Kasumi-1 (cell line): ENCODE results near the gene ACTG1.

Source experiments
- DNase-seq, 2 experiments: peaks; one replicate each; lab custom pipeline; 2025; lab: John Stamatoyannopoulos, UW

Gene ACTG1

DNA sequence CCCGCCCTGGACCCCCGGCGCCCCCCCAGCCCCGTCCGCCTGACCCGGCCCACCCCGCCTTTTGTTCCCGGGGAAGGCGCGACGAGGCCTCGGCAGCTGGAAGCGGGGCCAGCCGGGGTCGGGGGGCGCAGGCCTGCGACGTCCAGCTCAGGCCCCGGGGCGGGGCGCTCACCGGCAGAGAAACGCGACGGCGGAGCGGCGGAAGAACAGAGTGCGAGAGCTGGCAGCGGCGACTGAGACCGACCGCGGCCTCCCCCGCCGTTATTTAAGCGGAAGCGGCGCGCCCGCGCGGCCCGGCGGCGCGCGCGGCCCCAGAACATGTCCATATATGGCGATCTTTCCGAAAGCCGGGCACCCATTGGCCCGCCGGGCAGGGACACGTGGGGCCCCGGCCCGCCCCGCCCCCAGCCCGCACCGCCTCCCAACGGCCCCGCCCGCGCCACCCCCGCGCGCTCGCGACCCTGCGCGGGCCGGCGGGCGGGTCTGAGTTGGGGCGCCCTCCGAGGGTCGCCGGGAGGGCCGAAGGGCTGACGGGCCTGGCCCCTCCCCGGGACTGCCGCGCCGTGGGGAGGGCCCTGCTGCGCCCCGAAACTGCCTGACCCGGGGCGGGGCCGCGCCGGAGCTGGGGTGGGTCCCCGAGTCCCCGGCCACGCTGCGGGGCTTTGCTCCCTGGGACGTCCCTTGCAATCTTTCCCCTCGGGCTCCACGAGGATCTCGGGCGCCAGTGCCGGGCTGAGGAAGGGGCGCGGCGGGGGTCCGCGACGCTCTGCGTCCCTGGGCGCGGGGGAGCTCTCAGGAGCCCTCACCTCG is at the start of gene ACTG1:
Gene ACTG1, minus strand, starts transcription at position 238 of the 810 bp plus-strand sequence. CDS start 445 bp downstream, outside the sequence.
- DNase-seq = peak; percentile 93 to 94

DNA sequence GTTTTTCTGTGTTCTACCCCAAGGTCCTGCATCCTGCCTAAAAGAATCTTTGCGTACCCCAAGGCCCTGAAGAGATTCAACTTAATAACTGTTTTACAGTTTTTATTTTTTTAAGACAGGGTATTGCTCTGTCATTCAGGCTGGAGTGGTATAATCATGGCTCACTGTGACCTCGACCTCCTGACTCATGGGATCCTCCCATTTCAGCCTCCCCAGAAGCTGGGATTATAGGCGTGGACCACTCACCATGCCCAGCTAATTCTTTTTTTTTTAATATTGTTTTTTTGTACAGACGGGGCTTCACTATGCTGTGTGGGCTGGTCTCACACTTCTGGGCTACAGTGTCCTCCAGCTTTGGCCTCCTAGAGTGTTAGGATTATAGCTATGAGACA is 48.9 kb upstream of the ACTG1 start:
- DNase-seq = no peak

- DNase-seq = no peak
Measured at GRCh38 chr17:81558941-81559806, 46.6 kb upstream of the ACTG1 start.

DNA sequence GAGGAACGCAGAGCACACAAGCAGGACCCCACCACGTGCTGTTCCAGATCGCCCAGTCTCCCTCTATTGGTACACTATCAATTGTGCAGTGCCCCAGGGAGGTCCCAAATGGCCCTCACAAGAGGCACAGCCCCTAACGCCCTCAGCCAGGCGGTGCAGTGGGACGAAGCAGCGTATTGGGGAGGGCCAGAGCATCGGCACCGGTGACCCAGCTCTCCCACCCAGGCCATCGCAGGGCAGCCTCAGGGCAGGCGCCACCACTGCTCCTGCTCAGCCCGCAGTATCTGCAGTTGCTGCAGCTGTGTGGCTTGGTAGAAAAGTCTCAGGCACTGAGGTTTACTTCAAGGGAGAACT is 45.5 kb upstream of the ACTG1 start:
- DNase-seq = no peak

DNA sequence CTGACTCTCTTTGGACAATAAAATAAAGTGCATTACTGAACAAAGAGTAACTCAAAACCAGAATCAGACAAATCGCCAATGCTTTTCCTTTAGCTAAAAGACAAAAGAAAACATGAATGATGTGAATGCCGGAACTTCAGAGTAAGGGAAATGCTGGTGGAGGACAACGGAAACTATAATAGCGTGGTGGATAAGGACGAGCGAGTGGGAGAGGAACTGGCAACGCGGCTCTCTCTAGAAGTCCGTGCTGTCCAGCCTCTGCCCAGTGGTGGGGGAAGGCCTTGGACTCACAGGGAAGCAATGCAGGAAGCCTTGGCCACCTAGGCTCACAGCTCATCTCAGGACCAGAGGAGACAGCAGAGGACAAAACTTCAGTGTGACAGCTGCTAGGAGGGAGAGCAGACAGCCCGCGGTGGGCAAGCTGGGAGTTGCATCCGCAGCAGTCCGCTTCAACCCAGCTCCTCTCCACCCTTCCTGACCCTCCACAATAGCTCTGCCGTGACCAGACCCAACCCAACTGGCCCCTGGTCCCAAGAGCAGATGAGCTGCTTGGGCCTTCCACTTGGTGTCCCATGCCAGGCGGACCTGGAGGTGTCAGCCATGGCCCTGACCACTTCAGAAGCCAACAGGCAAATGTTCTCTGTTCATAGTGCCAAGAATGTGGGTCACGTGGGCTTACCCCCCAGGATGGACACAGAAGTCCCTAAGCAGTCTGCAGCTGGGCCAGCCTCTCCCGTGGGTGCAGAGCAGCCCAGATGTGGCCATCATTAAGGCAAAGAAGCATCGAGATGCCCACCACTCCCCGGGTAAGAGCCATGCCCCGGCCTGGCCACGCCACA is 44.9 kb upstream of the ACTG1 start:
- no peak for DNase-seq

DNA sequence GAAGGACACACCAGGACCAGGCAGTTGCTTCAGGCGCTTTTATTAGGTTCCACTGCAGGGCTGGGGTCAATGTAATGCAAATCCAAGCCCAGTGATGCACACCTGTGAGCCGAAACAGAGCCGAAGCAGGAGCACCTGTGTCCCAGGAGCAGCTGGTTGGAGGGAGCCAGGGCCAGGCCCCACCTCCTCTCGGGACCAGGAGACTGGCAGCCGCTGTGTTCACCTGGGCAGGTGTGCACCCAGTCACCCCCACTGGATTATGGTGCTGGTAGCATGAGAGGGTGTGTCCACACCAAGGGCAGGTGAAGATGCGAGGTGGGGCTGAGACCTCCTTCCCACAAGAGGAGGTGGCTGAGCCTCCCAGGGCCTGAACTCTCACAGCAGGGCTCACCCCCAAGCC is 44.3 kb upstream of the ACTG1 start:
- no peak for DNase-seq

GRCh38 chr17:81556175-81556691 is 43.6 kb upstream of the ACTG1 start:
- no peak for DNase-seq

DNA sequence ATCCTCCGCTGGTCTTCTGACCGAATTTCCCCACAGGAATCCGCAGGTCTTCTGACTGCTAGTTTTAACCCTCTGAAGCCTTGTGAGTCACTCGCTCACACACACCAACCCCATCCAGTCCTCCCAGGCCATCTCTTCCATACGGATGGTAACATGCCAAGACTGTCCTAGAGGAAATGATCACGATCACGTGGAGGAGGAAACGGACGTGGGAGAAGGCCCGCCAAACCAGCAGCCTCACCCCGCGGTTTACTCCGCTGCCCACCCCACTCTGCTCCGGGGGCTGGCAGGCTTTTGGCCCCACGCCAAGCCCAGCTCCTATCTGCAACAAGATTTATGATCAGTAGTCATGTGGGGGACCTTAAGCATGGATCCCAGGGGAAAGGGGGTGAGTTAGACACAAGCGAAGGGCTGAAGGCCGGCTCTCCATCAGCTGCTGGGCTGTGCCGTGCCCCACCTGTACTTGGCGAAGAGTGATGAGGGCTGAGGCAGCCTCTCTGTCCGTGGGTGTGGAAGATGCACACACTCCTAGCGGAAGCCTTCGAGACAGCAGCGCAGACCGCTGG is 41.1 kb upstream of the ACTG1 start:
- peak; percentile 67 to 82 for DNase-seq

GRCh38 chr17:81553018-81553615 is 40.5 kb upstream of the ACTG1 start:
- DNase-seq = peak; percentile 93 to 99

- peak; percentile 68 to 83 for DNase-seq
Measured at GRCh38 chr17:81552244-81553017, 39.8 kb upstream of the ACTG1 start, which contains the start of gene FAAP100. TSS of gene FAAP100 (minus strand) at chr17:81552353. CDS start at chr17:81552330, 23 bp downstream.

GRCh38 chr17:81551458-81552243 is 39.1 kb upstream of the ACTG1 start:
- DNase-seq = no peak

DNA sequence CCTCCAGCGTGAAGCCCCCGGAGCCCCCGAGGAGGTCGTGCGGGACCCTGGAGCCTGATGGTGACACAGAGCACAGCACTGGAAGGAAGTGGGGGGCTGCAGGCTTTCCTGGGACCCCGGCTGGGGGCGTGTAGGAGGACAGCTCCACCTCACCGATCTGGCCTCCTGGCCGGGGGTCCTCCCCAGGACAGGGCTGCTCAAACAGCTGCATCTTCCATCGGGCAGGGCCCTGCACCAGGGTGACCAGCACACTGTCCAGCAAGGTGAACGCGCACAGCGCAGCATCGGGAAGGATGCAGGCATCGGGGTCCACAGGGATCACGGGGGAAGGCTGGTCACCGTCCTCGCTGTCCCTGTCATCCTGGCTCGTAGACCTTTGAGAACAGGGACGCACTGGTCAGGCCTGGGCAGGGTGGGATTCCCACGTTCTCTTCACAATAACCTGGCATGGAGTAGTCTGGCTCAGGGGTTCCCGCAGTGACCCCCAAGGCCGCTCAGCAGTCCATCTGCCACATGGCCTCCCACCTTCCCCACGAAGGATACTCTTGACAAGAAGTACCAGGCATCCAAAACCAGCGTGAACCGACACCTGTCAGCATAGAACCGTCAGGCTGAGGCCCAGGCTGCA is 38.3 kb upstream of the ACTG1 start:
- no peak for DNase-seq

GRCh38 chr17:81550285-81550684 is 37.7 kb upstream of the ACTG1 start:
- no peak for DNase-seq

DNA sequence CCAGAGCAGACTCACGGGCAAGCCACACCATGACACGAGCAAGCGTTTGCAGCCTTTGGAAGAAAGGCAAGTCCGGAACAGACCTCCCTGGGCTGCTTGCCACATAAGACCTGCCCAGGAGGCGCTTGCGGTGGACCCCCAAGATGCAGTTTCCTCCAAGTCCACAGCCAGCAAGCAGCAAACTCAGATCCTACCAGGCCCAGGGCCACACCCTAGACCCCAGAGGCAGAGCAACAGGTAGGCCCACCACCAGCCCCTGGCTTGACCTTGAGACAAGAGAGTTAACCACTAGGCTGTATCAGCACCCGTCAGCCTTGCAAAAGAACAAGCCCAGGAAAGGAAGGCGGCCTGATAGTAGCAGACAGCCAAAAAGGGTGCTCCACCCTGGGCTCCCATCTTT is 37.2 kb upstream of the ACTG1 start:
- no peak for DNase-seq

DNA sequence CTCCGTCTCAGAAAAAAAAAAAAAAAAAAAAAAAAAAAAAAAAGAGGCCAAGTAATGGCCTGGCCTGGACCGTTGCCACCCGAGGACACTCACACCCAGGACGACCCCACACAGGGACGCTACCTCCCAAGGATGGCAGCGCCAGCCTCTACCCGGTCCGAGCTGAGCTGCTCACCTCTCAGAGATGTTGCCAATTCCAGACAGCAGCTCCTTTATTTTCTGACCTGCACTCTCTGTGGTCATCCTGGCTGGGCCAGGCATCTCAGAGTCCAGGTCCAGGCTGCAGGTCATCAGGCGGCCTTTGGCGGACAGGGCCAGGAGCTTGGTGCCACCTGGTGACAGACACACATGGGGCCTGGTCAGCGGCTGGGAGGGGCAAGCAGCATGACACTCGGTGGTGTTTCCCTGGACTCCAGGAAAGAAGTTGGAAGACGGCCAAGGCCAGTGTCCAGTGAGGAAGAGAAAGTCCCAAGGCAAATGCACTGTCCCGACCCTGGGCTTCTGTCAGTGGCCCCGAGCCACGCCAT is 36.5 kb upstream of the ACTG1 start:
- no peak for DNase-seq

DNA sequence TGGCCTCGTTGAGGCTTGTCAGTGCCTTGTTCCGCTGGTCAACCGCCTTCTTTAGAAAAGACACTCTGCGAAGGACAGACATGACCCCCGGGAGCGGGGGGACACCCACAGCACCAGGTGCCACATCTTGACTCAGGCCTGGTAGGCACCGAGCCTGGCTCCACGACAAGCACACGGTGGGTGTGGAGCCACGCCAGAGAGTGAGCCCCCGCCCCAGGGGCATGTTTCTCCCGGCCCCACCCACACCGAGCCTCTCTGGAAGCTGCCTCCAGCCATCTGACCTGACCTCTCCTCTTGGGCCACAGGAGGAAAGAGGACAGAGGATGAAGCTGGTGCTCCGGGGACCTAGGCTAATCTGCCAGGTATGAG is 35.0 kb upstream of the ACTG1 start:
- DNase-seq = no peak

GRCh38 chr17:81546906-81547613 is 34.5 kb upstream of the ACTG1 start:
- DNase-seq = no peak
